Measurements from ENCODE around the gene JUND. TPM values are rescaled to one million over a fixed set of nuclear protein-coding genes. Genes with fewer than 3 reads are reported as not detected.
A peak's percentile ranks its signal among the peaks of the same experiment; 100 is the strongest.

The JUND gene
- polyA plus RNA-seq, 3 donors = 22.5 to 1,792 (median 86.9) TPM

DNA sequence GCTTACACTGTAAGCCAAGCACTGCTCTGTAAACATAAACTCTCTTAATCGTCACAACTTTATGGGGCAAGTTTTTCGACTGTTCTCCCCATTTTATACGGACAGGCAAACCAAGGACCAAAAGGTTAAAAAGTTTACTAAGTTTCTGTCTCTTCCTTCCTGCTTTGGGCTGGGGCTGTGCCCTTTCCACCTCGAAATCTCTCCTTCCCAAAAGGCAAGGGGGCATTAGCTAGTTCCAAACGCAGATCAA lies 2.2 kb downstream of the JUND start:
- TF ChIP-seq, protein P1, sequence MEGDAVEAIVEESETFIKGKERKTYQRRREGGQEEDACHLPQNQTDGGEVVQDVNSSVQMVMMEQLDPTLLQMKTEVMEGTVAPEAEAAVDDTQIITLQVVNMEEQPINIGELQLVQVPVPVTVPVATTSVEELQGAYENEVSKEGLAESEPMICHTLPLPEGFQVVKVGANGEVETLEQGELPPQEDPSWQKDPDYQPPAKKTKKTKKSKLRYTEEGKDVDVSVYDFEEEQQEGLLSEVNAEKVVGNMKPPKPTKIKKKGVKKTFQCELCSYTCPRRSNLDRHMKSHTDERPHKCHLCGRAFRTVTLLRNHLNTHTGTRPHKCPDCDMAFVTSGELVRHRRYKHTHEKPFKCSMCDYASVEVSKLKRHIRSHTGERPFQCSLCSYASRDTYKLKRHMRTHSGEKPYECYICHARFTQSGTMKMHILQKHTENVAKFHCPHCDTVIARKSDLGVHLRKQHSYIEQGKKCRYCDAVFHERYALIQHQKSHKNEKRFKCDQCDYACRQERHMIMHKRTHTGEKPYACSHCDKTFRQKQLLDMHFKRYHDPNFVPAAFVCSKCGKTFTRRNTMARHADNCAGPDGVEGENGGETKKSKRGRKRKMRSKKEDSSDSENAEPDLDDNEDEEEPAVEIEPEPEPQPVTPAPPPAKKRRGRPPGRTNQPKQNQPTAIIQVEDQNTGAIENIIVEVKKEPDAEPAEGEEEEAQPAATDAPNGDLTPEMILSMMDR (IDR thresholded peaks at IDR 0.05) = no peak
- Histone ChIP-seq H3K79me2 (ENCODE audit: insufficient read depth, low read length) (peaks cover 53% of the 10 kb centered on the region), H3K27me3 (ENCODE audit: control insufficient read depth in 2 of 2, insufficient read depth in 2 of 2, low read length in 2 of 2) (no peaks in the 10 kb centered on the region), H3K4me1 (ENCODE audit: control insufficient read depth in 1 of 2, insufficient read depth in 2 of 2, low read length in 2 of 2) (peaks cover 47 to 58% of the 10 kb centered on the region in 2 donors), H3K4me3 (replicated peaks in 1 of 3; ENCODE audit: low read depth in 2 of 3, low read length in 3 of 3) (peak overlapping the region; percentile 75 to 99 (median 98)), H4K20me1 (ENCODE audit: insufficient read depth, low read length) (peaks cover 68% of the 10 kb centered on the region), H3K27ac (ENCODE audit: low read depth in 1 of 2, low read length in 2 of 2) (peak overlapping the region; percentile 93 to 98), H3K4me2 (replicated peaks; ENCODE audit: extremely low read depth, low read length, poor library complexity, severe bottlenecking) (peak overlapping the region; percentile 84), H2AFZ (ENCODE audit: insufficient read depth, low read depth, low read length, poor library complexity, severe bottlenecking) (no peak overlapping the region), H3K9ac (ENCODE audit: insufficient read depth, low read length, poor library complexity, severe bottlenecking) (peak overlapping the region; percentile 97), H3K36me3 (replicated peaks in 1 of 2; ENCODE audit: control insufficient read depth in 1 of 2, insufficient read depth in 2 of 2, low read length in 2 of 2) (peaks cover 6 to 15% of the 10 kb centered on the region in 2 donors), H3K9me3 (replicated peaks in 1 of 2; ENCODE audit: control insufficient read depth in 1 of 2, insufficient read depth in 1 of 2, low read length in 2 of 2) (no peaks in the 10 kb centered on the region)
- intact Hi-C loops (cut with micrococcal nuclease) = loop anchor here (1.0 to 10.0 kb wide), 3 partner anchors 44 to 136 kb away; partner anchors contain the start of genes LSM4 (in 2 of the 2) and SSBP4 (in 1 of the 2)
- peak overlapping the region; percentile 95 to 97 for H3K4me3 Mint-ChIP-seq
- peaks cover 53% of the 10 kb centered on the region for H3K4me1 Mint-ChIP-seq
- peaks cover 22 to 56% of the 10 kb centered on the region in 2 donors for H3K36me3 Mint-ChIP-seq
- H3K27me3 Mint-ChIP-seq (ENCODE audit: low read depth in 3 of 3) = peaks cover 0 to 9% (median 2%) of the 10 kb centered on the region in 3 donors
- H3K9me3 Mint-ChIP-seq = peaks cover 0 to 8% (median 5%) of the 10 kb centered on the region in 7 donors
- peak overlapping the region; percentile 95 to 99 (median 98) for H3K27ac Mint-ChIP-seq
- 3% methylated on average over 5 of the region's 5 CpGs for WGBS (ENCODE audit: insufficient coverage)
- no peak for DNase-seq

- H3K9me3 Mint-ChIP-seq = peaks cover 0 to 8% (median 5%) of the 10 kb centered on the region in 7 donors
- H2AFZ ChIP-seq (ENCODE audit: insufficient read depth, low read depth, low read length, poor library complexity, severe bottlenecking) = no peak overlapping the region
- peak overlapping the region; percentile 75 to 99 (median 98) for H3K4me3 ChIP-seq (replicated peaks in 1 of 3; ENCODE audit: low read depth in 2 of 3, low read length in 3 of 3)
- H3K27me3 Mint-ChIP-seq (ENCODE audit: low read depth in 3 of 3) = peaks cover 0 to 9% (median 2%) of the 10 kb centered on the region in 3 donors
- DNase-seq = peak in 2 of 3 donors; percentile 28 to 38
- peak overlapping the region; percentile 97 for H3K9ac ChIP-seq (ENCODE audit: insufficient read depth, low read length, poor library complexity, severe bottlenecking)
- peak overlapping the region; percentile 95 to 99 (median 98) for H3K27ac Mint-ChIP-seq
- peaks cover 47 to 59% of the 10 kb centered on the region in 2 donors for H3K4me1 ChIP-seq (ENCODE audit: control insufficient read depth in 1 of 2, insufficient read depth in 2 of 2, low read length in 2 of 2)
- H3K27me3 ChIP-seq (ENCODE audit: control insufficient read depth in 2 of 2, insufficient read depth in 2 of 2, low read length in 2 of 2) = no peaks in the 10 kb centered on the region
- intact Hi-C loops (cut with micrococcal nuclease) = loop anchor here (1.0 to 10.0 kb wide), 3 partner anchors 44 to 136 kb away; partner anchors contain the start of genes LSM4 (in 2 of the 2) and SSBP4 (in 1 of the 2)
- peak overlapping the region; percentile 93 to 98 for H3K27ac ChIP-seq (ENCODE audit: low read depth in 1 of 2, low read length in 2 of 2)
- peak overlapping the region; percentile 95 to 97 for H3K4me3 Mint-ChIP-seq
- H3K4me2 ChIP-seq (replicated peaks; ENCODE audit: extremely low read depth, low read length, poor library complexity, severe bottlenecking) = peak overlapping the region; percentile 84
- TF ChIP-seq, protein P1 (IDR thresholded peaks at IDR 0.05) = no peak
- peaks cover 22 to 58% of the 10 kb centered on the region in 2 donors for H3K36me3 Mint-ChIP-seq
- no peaks in the 10 kb centered on the region for H3K9me3 ChIP-seq (replicated peaks in 1 of 2; ENCODE audit: control insufficient read depth in 1 of 2, insufficient read depth in 1 of 2, low read length in 2 of 2)
- H3K4me1 Mint-ChIP-seq = peaks cover 53% of the 10 kb centered on the region
- peaks cover 73% of the 10 kb centered on the region for H4K20me1 ChIP-seq (ENCODE audit: insufficient read depth, low read length)
- peaks cover 6 to 15% of the 10 kb centered on the region in 2 donors for H3K36me3 ChIP-seq (replicated peaks in 1 of 2; ENCODE audit: control insufficient read depth in 1 of 2, insufficient read depth in 2 of 2, low read length in 2 of 2)
- peaks cover 53% of the 10 kb centered on the region for H3K79me2 ChIP-seq (ENCODE audit: insufficient read depth, low read length)
- WGBS (ENCODE audit: insufficient coverage) = 81% methylated on average over 6 of the region's 10 CpGs
These were observed 2.7 kb downstream of the JUND start for GRCh38 chr19:18278521-18279265.
